Nephron progenitor cell (in vitro differentiated cells): Measurements from ENCODE around the gene NOS1.
A peak's percentile ranks its signal among the peaks of the same experiment; 100 is the strongest.

Experiments used
- DNase-seq: peaks from one replicate; pipeline ENCODE4 v3.0.0; 2021
- H3K27ac Mint-ChIP-seq: 2 replicates; pipeline ENCODE4 v1.8.0; 2021; ENCODE audit warnings: mild to moderate bottlenecking, moderate library complexity, mixed read lengths
- H3K27me3 Mint-ChIP-seq: 2 replicates; pipeline ENCODE4 v1.8.0; 2021; ENCODE audit warnings: mild to moderate bottlenecking, low read depth, mixed read lengths; ENCODE audit not compliant: poor library complexity
- H3K36me3 Mint-ChIP-seq: 2 replicates; pipeline ENCODE4 v1.8.0; 2021; ENCODE audit warnings: low read depth, mixed read lengths
- H3K4me1 Mint-ChIP-seq: 2 replicates; pipeline ENCODE4 v1.8.0; 2021; ENCODE audit warnings: mixed read lengths
- H3K4me3 Mint-ChIP-seq: 2 replicates; pipeline ENCODE4 v1.8.0; 2021; ENCODE audit warnings: mild to moderate bottlenecking, moderate library complexity, mixed read lengths
- H3K9me3 Mint-ChIP-seq: 2 replicates; pipeline ENCODE4 v1.8.0; 2021; ENCODE audit warnings: mild to moderate bottlenecking, moderate library complexity, mixed read lengths
- TF ChIP-seq, protein P1 (sequence below): fragments of 200-600 bp; sonication (generic); IDR thresholded peaks from 2 replicates; pipeline ENCODE4 v1.5.0; 2021; ENCODE audit warnings: antibody characterized with exemption

NOS1 gene

DNA sequence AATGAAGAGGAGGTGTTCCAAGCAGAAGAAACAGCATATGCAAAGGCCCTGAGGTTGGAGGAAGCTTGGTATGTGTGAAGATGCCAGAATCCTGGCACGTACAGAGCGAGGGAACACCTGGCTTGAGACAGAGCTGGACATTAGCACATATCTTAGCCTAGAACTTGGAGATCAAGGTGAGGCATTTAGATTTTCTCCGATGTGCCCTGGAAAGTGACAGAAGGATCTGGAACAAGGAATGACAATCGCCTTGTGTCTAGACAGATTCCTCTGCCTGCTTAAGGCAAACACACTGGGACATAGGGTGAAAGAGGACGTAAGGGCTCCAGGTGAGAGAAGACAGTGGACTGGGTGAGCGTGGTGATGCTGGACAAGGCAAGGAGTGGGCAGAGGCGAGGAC is 32.2 kb upstream of the NOS1 start:
- no peaks in the 10 kb centered on the region for H3K36me3 Mint-ChIP-seq
- TF ChIP-seq, protein P1, sequence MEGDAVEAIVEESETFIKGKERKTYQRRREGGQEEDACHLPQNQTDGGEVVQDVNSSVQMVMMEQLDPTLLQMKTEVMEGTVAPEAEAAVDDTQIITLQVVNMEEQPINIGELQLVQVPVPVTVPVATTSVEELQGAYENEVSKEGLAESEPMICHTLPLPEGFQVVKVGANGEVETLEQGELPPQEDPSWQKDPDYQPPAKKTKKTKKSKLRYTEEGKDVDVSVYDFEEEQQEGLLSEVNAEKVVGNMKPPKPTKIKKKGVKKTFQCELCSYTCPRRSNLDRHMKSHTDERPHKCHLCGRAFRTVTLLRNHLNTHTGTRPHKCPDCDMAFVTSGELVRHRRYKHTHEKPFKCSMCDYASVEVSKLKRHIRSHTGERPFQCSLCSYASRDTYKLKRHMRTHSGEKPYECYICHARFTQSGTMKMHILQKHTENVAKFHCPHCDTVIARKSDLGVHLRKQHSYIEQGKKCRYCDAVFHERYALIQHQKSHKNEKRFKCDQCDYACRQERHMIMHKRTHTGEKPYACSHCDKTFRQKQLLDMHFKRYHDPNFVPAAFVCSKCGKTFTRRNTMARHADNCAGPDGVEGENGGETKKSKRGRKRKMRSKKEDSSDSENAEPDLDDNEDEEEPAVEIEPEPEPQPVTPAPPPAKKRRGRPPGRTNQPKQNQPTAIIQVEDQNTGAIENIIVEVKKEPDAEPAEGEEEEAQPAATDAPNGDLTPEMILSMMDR: no peak
- H3K27me3 Mint-ChIP-seq: peaks cover 33% of the 10 kb centered on the region
- no peak overlapping the region for H3K4me3 Mint-ChIP-seq
- H3K9me3 Mint-ChIP-seq: peaks cover 24% of the 10 kb centered on the region
- H3K4me1 Mint-ChIP-seq: peaks cover 10% of the 10 kb centered on the region
- no peak for DNase-seq
- H3K27ac Mint-ChIP-seq: no peak overlapping the region

DNA sequence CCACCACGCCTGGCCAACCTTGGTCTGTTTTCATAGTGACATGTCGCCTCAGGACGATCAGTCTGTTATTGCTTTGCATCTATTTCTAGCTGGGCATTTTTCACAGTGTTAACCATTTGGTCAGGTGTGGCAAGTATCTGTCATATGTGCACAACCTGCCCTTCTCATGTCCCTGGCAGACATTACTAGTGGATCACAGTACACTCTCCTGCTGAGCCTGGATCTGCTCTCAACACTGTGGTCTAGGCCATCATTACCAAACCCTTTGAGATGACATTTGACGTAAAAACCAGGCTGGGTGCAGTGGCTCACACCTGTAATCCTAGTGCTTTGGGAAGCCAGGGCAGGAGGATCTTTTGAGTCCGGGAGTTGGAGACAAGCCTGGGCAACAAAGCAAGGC is 29.4 kb upstream of the NOS1 start:
- no peak overlapping the region for H3K4me3 Mint-ChIP-seq
- H3K9me3 Mint-ChIP-seq: peaks cover 5% of the 10 kb centered on the region
- TF ChIP-seq, protein P1: no peak
- H3K27ac Mint-ChIP-seq: no peak overlapping the region
- peaks cover 35% of the 10 kb centered on the region for H3K4me1 Mint-ChIP-seq
- no peak for DNase-seq
- H3K36me3 Mint-ChIP-seq: no peaks in the 10 kb centered on the region
- H3K27me3 Mint-ChIP-seq: peaks cover 21% of the 10 kb centered on the region

DNA sequence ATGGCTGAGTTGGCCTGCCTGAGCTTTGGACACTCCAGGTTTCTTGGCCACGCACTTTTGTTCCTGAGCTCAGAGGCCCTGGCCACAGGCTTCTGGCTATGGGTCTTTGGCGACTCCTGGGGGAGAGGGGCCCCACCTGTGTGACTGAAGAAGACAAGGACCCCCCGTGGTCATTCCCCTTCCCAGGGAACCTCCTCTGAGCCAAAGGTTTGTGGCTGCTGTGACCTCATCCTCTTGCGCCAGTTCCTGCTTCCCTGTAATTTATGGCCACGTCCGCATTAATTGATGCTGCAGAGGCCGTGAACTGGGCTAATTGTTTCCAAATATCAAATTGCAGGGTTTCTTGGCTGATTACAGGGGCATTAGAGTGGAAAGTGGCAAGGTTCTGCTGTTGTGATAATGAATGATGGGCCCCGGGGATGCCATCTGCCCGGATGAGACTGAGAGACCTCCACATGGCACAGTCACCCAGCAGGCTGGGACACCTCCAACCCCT is 27.6 kb upstream of the NOS1 start:
- Mint-ChIP-seq H3K36me3 (no peaks in the 10 kb centered on the region), H3K27ac (no peak overlapping the region), H3K27me3 (peaks cover 19% of the 10 kb centered on the region), H3K4me1 (peaks cover 51% of the 10 kb centered on the region), H3K9me3 (peaks cover 5% of the 10 kb centered on the region), H3K4me3 (no peak overlapping the region)
- TF ChIP-seq, protein P1: no peak
- peak; percentile 23 for DNase-seq

DNA sequence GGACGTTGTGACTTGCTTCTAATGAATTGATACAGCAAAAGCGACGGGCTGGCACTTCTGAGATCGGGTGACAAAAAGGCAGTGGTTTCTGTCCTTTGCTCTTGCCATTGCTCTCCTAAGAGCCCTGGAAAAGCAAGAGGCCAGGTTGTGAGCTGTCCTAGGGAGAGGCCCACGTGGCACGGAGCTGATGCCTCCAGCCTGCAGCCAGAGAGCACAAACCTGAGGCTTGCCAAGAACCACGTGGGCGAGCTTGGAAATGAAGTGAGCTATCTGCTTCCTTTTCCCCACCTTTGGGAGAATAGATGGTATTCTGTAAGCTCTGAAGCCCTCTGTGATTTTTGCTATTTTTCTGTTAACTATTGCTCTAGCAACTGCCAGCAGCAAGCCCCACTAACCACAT is 26.4 kb upstream of the NOS1 start:
- no peak for DNase-seq
- no peak overlapping the region for H3K4me3 Mint-ChIP-seq
- TF ChIP-seq, protein P1: no peak
- peaks cover 5% of the 10 kb centered on the region for H3K9me3 Mint-ChIP-seq
- H3K4me1 Mint-ChIP-seq: peaks cover 54% of the 10 kb centered on the region
- no peaks in the 10 kb centered on the region for H3K36me3 Mint-ChIP-seq
- H3K27me3 Mint-ChIP-seq: peaks cover 11% of the 10 kb centered on the region
- peak overlapping the region; percentile 54 for H3K27ac Mint-ChIP-seq

DNA sequence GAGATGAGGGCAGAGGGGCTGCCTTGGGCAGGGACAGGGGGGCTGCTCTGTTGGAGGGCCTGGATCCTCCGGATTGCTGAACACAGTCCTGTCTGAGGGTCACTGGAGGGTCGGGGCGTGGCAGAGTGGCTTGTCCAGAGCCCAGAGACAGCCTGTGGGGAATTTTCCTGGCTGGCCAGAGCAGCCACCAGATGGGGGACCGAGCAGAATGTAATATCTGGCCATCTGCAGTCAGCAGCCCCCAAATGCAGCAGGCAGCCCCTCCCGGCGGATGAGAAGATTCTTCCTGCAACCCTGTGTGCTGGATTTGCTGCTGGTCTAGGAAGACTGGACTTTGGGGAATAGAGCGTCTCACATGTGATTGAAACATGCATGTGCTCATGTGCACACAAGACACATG is 23.3 kb upstream of the NOS1 start:
- no peak for DNase-seq
- Mint-ChIP-seq H3K9me3 (no peaks in the 10 kb centered on the region), H3K4me3 (no peak overlapping the region), H3K27me3 (peaks cover 12% of the 10 kb centered on the region), H3K36me3 (no peaks in the 10 kb centered on the region), H3K27ac (no peak overlapping the region), H3K4me1 (peaks cover 54% of the 10 kb centered on the region)
- TF ChIP-seq, protein P1: no peak

DNA sequence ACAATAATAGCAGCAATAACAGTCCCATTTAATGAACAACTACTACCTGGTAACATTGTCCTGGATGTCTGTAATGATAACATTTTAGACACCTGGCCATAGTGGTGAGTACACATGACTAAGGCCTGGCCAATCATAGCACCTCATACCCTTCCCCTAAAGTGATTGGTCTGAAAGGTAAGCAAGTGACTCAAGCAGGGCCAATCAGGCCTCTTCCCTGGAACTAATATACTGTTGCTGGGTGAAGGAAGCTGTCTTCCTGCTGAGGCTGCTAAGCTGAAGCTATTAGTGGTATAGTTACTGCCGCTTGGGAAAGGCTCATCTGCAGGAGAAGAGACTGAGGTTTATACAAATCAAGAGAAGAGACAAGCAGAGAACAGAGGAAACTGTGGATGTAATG is 18.7 kb upstream of the NOS1 start:
- Mint-ChIP-seq H3K4me3 (no peak overlapping the region), H3K27me3 (peaks cover 29% of the 10 kb centered on the region), H3K4me1 (peaks cover 19% of the 10 kb centered on the region), H3K9me3 (peaks cover 15% of the 10 kb centered on the region), H3K36me3 (no peaks in the 10 kb centered on the region), H3K27ac (no peak overlapping the region)
- DNase-seq: no peak
- TF ChIP-seq, protein P1: no peak
